Natural killer cell (primary cell): ENCODE measurements around the gene CPSF4. TPM values are rescaled to one million over a fixed set of nuclear protein-coding genes. Genes with fewer than 3 reads are reported as not detected.
"Not testable (repeated sequence)": the region's sequence is repeated elsewhere in the genome, so short reads cannot be mapped to it uniquely, and the experiment has no call there.

Experiments
- ATAC-seq, 3 donors: fragments of 150-1000 bp in 2 of 3; fragments of 200-7000 bp in 1 of 3; cut with Tn5 transposase; 1 replicate in 1 of 3; 2 replicates in 2 of 3; pipeline ENCODE4 v1.10.0; 2021; ENCODE audit warnings: mild to moderate bottlenecking in 2 of 3, moderate library complexity in 2 of 3
- DNase-seq, 2 donors: peaks; one replicate each; pipeline versions ENCODE4 v3.0.0 to v3.0.0-alpha.2; 2013 to 2021; ENCODE audit warnings: mixed read lengths in 1 of 2
- H3K27ac ChIP-seq: one replicate; pipeline ENCODE4 v1.5.1; 2013; ENCODE audit warnings: mild to moderate bottlenecking, low read length
- H3K27me3 ChIP-seq: one replicate; pipeline ENCODE4 v1.6.1; 2013; ENCODE audit warnings: low read length; ENCODE audit not compliant: control insufficient read depth, insufficient read depth
- H3K36me3 ChIP-seq: one replicate; pipeline ENCODE4 v1.6.1; 2013; ENCODE audit warnings: low read length; ENCODE audit not compliant: control insufficient read depth, insufficient read depth
- H3K4me1 ChIP-seq: one replicate; pipeline ENCODE4 v1.6.1; 2013; ENCODE audit warnings: low read length; ENCODE audit not compliant: control insufficient read depth, insufficient read depth
- H3K4me3 ChIP-seq: one replicate; pipeline ENCODE4 v1.5.1; 2013; ENCODE audit warnings: low read length
- H3K9me3 ChIP-seq: one replicate; pipeline ENCODE4 v1.6.1; 2013; ENCODE audit warnings: low read length; ENCODE audit not compliant: control insufficient read depth, insufficient read depth
- H3K27ac Mint-ChIP-seq, 2 donors: one replicate each; pipeline ENCODE4 v1.8.0; 2022; ENCODE audit warnings: mild to moderate bottlenecking in 2 of 2, mixed read lengths in 2 of 2, moderate library complexity in 1 of 2
- H3K27me3 Mint-ChIP-seq, 2 donors: one replicate each; pipeline ENCODE4 v1.8.0; 2022; ENCODE audit warnings: low read depth in 2 of 2, mixed read lengths in 2 of 2
- H3K36me3 Mint-ChIP-seq: one replicate; pipeline ENCODE4 v1.8.0; 2022; ENCODE audit warnings: mixed read lengths
- H3K4me1 Mint-ChIP-seq, 2 donors: one replicate each; pipeline ENCODE4 v1.8.0; 2022; ENCODE audit warnings: mixed read lengths in 2 of 2
- H3K4me3 Mint-ChIP-seq: one replicate; pipeline ENCODE4 v1.8.0; 2022; ENCODE audit warnings: mild to moderate bottlenecking, moderate library complexity, mixed read lengths
- H3K9me3 Mint-ChIP-seq, 2 donors: one replicate each; pipeline ENCODE4 v1.8.0; 2022; ENCODE audit warnings: mixed read lengths in 2 of 2
- CTCF ChIP-seq: fragments of 200-600 bp; IDR thresholded peaks from one replicate; pipeline ENCODE4 v1.8.0; 2022; ENCODE audit warnings: antibody characterized with exemption
- WGBS: methylation state at CpG from one replicate; pipeline ENCODE4 v1.1.7; 2013; ENCODE audit warnings: missing lambda C conversion rate; ENCODE audit not compliant: insufficient coverage; 5-methylcytosine and 5-hydroxymethylcytosine counted together
- intact Hi-C: fragments of 100-400 bp; cut with micrococcal nuclease; formaldehyde crosslinking; loops from one replicate; pipeline ENCODE4 v1.14.2; 2022
- total RNA-seq, 4 donors: library from RNA; stranded (reverse); fragments of 120-200 nt in 1 of 4; gene quantifications; one replicate each; pipeline versions ENCODE4 v1.2.3 to v1.2.4, GENCODE V29; 2013 to 2022

Gene CPSF4
- total RNA-seq, 3 donors from 2014 or later (not counting 1 experiment from before 2014, with no cell fraction given) = 54.0 to 61.6 (median 54.8) TPM

GRCh38 chr7:99410635-99411034 is 28.1 kb upstream of the CPSF4 start:
- no peaks in the 10 kb centered on the region for H3K27me3 Mint-ChIP-seq
- H3K36me3 ChIP-seq = peaks cover 42% of the 10 kb centered on the region
- H3K4me1 Mint-ChIP-seq = peaks cover 39 to 53% of the 10 kb centered on the region in 2 donors
- no peaks in the 10 kb centered on the region for H3K9me3 Mint-ChIP-seq
- ATAC-seq (no peak), DNase-seq (no peak)
- intact Hi-C loops = no loop called here
- H3K27me3 ChIP-seq = no peaks in the 10 kb centered on the region
- H3K4me1 ChIP-seq = peaks cover 37% of the 10 kb centered on the region
- TF ChIP-seq CTCF = no peak
- H3K4me3 Mint-ChIP-seq = peak overlapping the region; percentile 96
- peak overlapping the region; percentile 93 for H3K27ac Mint-ChIP-seq
- H3K27ac ChIP-seq = no peak overlapping the region
- WGBS = 98% methylated on average over 2 of the region's 2 CpGs
- no peaks in the 10 kb centered on the region for H3K9me3 ChIP-seq
- H3K4me3 ChIP-seq = no peak overlapping the region
- peaks cover 14% of the 10 kb centered on the region for H3K36me3 Mint-ChIP-seq

GRCh38 chr7:99415513-99416127 is 23.1 kb upstream of the CPSF4 start:
- DNase-seq = peak in 1 of 2 donors; percentile 40
- Mint-ChIP-seq H3K4me1 (peaks cover 4 to 11% of the 10 kb centered on the region in 2 donors), H3K36me3 (peaks cover 11% of the 10 kb centered on the region), H3K27ac (peak overlapping the region; percentile 14 to 28)
- H3K36me3 ChIP-seq = peaks cover 82% of the 10 kb centered on the region
- H3K27me3 Mint-ChIP-seq, H3K4me3 ChIP-seq, H3K4me3 Mint-ChIP-seq, ATAC-seq, H3K9me3 Mint-ChIP-seq, H3K4me1 ChIP-seq, H3K9me3 ChIP-seq, H3K27me3 ChIP-seq, H3K27ac ChIP-seq: not testable (repeated sequence)
- intact Hi-C loops = loop anchor here (5.0 kb wide), 1 partner anchor 42 kb away; no protein-coding TSS in a partner anchor
- 79% methylated on average over 10 of the region's 17 CpGs for WGBS
- peak; percentile 29 for TF ChIP-seq CTCF

- no peak for DNase-seq
- intact Hi-C loops = loop anchor here (5.0 kb wide), 1 partner anchor 39 kb away; no protein-coding TSS in a partner anchor
- Histone ChIP-seq H3K4me3 (no peak overlapping the region), H3K27me3 (no peaks in the 10 kb centered on the region), H3K36me3 (peaks cover 64% of the 10 kb centered on the region), H3K27ac (no peak overlapping the region), H3K9me3 (no peaks in the 10 kb centered on the region), H3K4me1 (no peaks in the 10 kb centered on the region)
- no peak overlapping the region for H3K4me3 Mint-ChIP-seq
- H3K36me3 Mint-ChIP-seq = peaks cover 7% of the 10 kb centered on the region
- TF ChIP-seq CTCF = no peak
- no peak overlapping the region for H3K27ac Mint-ChIP-seq
- peaks cover 0 to 7% of the 10 kb centered on the region in 2 donors for H3K4me1 Mint-ChIP-seq
- H3K27me3 Mint-ChIP-seq = no peaks in the 10 kb centered on the region
- H3K9me3 Mint-ChIP-seq = no peaks in the 10 kb centered on the region
- ATAC-seq = no peak
- WGBS = 97% methylated on average over 9 of the region's 9 CpGs
Observed at GRCh38 chr7:99418260-99418659, 20.5 kb upstream of the CPSF4 start.
